Chondrocyte (in vitro differentiated cells): ENCODE measurements around the gene IGF1R. TPM values are rescaled to one million over a fixed set of nuclear protein-coding genes. Genes with fewer than 3 reads are reported as not detected.

Source experiments
- DNase-seq: peaks from one replicate; pipeline ENCODE4 v3.0.0; 2021; ENCODE audit warnings: mixed read lengths, low spot score
- H3K27ac Mint-ChIP-seq: one replicate; pipeline ENCODE4 v1.8.0; 2021; ENCODE audit warnings: mild to moderate bottlenecking, moderate library complexity, mixed read lengths; ENCODE audit not compliant: unreplicated experiment
- H3K27me3 Mint-ChIP-seq: 2 replicates; pipeline ENCODE4 v1.8.0; 2021; ENCODE audit warnings: low read depth, mixed read lengths
- H3K36me3 Mint-ChIP-seq: 2 replicates; pipeline ENCODE4 v1.8.0; 2021; ENCODE audit warnings: low read depth, mixed read lengths
- H3K4me1 Mint-ChIP-seq: 2 replicates; pipeline ENCODE4 v1.8.0; 2021; ENCODE audit warnings: low read depth, mild to moderate bottlenecking, mixed read lengths
- H3K4me3 Mint-ChIP-seq: one replicate; pipeline ENCODE4 v1.8.0; 2021; ENCODE audit warnings: mild to moderate bottlenecking, moderate library complexity, mixed read lengths; ENCODE audit not compliant: unreplicated experiment
- H3K9me3 Mint-ChIP-seq: 2 replicates; pipeline ENCODE4 v1.8.0; 2021; ENCODE audit warnings: low read depth, mixed read lengths
- total RNA-seq: library from RNA; stranded (reverse); gene quantifications from 3 replicates; pipeline ENCODE4 v1.2.1, GENCODE V29; 2021
- TF ChIP-seq, protein P1 (sequence below): fragments of 200-600 bp; sonication (generic); IDR thresholded peaks from 2 replicates; pipeline ENCODE4 v1.5.0; 2021; ENCODE audit warnings: antibody characterized with exemption, mild to moderate bottlenecking, moderate library complexity

The IGF1R gene
- total RNA-seq, 1 donor from 2014 or later, result 119 TPM

DNA sequence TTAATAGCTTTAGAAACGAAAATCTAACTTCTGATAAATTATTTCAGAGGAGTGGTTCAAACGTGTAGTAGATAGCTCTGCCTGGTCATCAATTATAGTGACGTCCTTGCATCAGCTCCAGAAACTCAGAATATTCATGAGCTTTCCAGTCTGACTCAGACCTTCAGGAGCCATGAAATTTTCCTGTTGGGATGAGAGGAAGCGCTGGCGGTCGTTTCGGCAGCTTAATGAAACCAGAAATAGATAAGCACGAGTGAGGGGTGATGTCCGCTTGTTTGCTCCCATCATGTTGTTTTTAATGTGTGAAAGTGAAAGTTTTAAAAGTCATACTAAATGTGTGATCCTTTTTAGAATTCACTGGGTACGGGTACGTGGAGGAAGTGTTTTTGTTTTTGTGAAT, 218.2 kb downstream of the IGF1R start:
- H3K27ac Mint-ChIP-seq, result peak overlapping the region; percentile 95
- H3K4me1 Mint-ChIP-seq, result peaks cover 82% of the 10 kb centered on the region
- H3K36me3 Mint-ChIP-seq, result no peaks in the 10 kb centered on the region
- DNase-seq, result no peak
- no peaks in the 10 kb centered on the region for H3K9me3 Mint-ChIP-seq
- no peaks in the 10 kb centered on the region for H3K27me3 Mint-ChIP-seq
- H3K4me3 Mint-ChIP-seq, result peak overlapping the region; percentile 67
- TF ChIP-seq, protein P1, sequence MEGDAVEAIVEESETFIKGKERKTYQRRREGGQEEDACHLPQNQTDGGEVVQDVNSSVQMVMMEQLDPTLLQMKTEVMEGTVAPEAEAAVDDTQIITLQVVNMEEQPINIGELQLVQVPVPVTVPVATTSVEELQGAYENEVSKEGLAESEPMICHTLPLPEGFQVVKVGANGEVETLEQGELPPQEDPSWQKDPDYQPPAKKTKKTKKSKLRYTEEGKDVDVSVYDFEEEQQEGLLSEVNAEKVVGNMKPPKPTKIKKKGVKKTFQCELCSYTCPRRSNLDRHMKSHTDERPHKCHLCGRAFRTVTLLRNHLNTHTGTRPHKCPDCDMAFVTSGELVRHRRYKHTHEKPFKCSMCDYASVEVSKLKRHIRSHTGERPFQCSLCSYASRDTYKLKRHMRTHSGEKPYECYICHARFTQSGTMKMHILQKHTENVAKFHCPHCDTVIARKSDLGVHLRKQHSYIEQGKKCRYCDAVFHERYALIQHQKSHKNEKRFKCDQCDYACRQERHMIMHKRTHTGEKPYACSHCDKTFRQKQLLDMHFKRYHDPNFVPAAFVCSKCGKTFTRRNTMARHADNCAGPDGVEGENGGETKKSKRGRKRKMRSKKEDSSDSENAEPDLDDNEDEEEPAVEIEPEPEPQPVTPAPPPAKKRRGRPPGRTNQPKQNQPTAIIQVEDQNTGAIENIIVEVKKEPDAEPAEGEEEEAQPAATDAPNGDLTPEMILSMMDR, result no peak

DNA sequence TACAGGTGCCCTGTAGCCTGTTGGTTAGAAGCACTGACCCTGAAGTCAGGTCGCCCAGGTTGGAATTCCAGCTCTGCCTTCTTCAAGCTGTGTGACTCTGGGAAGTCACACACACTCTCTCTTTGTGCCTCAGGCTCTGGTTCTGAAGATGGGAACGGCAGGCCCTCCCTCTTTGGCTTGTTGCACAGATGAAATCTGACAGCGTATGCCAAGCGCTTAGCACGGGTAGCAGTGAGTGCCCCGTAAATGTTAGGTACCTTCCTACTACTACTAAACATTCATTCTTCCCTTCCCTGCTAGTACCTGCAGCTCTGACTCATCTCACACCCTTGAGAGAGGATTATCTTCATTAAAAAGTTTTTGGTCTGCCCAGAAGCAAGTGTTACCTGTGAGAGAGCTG, 220.2 kb downstream of the IGF1R start:
- TF ChIP-seq, protein P1, result no peak
- Mint-ChIP-seq H3K27me3 (no peaks in the 10 kb centered on the region), H3K9me3 (no peaks in the 10 kb centered on the region), H3K27ac (peak overlapping the region; percentile 84), H3K4me1 (peaks cover 83% of the 10 kb centered on the region), H3K36me3 (no peaks in the 10 kb centered on the region), H3K4me3 (no peak overlapping the region)
- DNase-seq, result no peak

DNA sequence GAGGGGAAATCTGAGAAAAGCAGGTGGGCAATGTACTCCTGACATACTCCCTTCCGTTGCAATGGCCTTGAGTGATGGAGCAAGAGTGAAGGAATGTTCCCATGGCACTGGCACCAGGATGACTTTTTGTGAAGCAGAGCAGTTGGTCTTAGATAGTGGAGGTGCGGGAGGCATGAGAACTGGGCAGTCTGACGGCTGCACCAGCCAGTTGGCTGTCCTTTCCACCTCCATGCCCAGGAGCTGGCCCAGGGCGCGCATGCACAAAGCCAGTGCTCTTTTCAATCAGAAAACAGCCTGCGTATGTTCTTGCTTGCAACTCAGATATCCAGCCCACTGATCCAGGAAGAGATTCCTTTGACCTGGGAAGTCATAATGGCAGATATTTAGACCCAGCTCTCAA, 222.4 kb downstream of the IGF1R start:
- TF ChIP-seq, protein P1, result no peak
- H3K4me1 Mint-ChIP-seq, result peaks cover 90% of the 10 kb centered on the region
- H3K27ac Mint-ChIP-seq, result no peak overlapping the region
- H3K9me3 Mint-ChIP-seq, result no peaks in the 10 kb centered on the region
- H3K27me3 Mint-ChIP-seq, result no peaks in the 10 kb centered on the region
- no peak for DNase-seq
- H3K36me3 Mint-ChIP-seq, result no peaks in the 10 kb centered on the region
- H3K4me3 Mint-ChIP-seq, result no peak overlapping the region

DNA sequence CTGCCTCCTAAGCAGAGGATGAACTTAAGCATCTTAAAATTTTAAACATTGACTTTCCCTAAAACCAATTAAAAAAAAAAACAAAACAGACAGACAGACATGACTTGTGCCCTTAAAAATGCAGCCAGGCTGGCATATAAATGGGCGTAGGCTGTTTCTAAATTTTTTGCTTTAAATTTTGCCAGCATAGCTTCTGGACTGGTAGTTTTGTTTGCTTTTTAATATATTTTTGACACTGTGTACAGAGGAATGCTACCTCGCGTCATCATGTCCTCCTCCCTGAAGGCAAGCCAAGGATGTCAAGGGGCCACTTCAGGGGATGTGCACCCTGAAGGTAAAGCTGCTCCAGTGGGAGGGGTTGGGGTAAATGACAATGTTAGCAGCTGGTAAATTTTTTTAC, 224.4 kb downstream of the IGF1R start:
- Mint-ChIP-seq H3K27ac (peak overlapping the region; percentile 94), H3K4me1 (peaks cover 91% of the 10 kb centered on the region), H3K4me3 (peak overlapping the region; percentile 67), H3K27me3 (no peaks in the 10 kb centered on the region), H3K36me3 (no peaks in the 10 kb centered on the region), H3K9me3 (no peaks in the 10 kb centered on the region)
- DNase-seq, result no peak
- TF ChIP-seq, protein P1, result no peak

DNA sequence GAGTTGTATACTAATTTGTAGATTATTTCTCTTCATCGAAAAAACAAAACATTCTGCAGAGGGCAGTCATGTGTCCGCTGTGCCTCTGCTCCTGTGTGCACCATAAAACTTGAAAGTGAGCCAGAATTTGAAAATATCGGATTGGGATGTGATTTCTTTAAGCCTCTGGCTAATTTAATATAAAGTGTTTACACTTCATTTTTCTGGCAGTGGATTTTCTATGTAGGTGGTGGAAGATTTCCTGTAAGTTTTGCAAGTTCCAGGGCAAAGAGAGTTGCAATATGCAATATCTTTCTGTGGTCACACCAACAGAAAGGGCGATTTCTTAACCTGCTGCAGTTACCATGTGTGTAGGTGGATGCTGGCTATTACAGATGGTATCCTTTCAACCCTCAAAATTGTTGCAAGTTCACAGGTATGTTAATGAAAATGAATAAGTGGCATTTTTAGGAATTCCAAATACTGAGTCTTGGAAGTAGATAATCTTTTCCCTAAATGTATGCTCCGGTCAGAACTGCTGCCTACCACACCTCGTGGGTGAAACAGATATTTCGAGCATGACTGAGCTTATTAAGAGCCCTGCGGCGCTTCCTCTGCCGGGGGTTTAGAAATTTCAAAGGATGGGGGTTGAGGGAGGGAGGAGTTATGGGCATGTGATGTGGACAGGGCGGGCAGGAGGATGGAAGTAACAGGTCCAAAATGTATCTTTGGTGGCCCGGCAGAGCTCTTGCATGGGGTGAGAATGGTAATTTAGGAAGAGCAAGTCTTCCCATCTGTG, 225.3 kb downstream of the IGF1R start:
- DNase-seq, result no peak
- TF ChIP-seq, protein P1, result peak; percentile 58
- no peaks in the 10 kb centered on the region for H3K9me3 Mint-ChIP-seq
- H3K27ac Mint-ChIP-seq, result peak overlapping the region; percentile 94
- no peaks in the 10 kb centered on the region for H3K36me3 Mint-ChIP-seq
- H3K4me1 Mint-ChIP-seq, result peaks cover 95% of the 10 kb centered on the region
- H3K27me3 Mint-ChIP-seq, result no peaks in the 10 kb centered on the region
- H3K4me3 Mint-ChIP-seq, result peak overlapping the region; percentile 67
